ENCODE measurements around the gene TAF1B.
"Not testable (repeated sequence)": the region's sequence is repeated elsewhere in the genome, so short reads cannot be mapped to it uniquely, and the experiment has no call there.

TAF1B gene

GRCh38 chr2:9919512-9919911 is 76.2 kb downstream of the TAF1B start:
- in situ Hi-C loops (cut with MboI; ENCODE audit: low sequenced_read_pairs) = no loop called here

GRCh38 chr2:9927020-9927419 is 83.7 kb downstream of the TAF1B start:
- in situ Hi-C loops (cut with MboI; ENCODE audit: low sequenced_read_pairs) = not testable (repeated sequence)

GRCh38 chr2:9937258-9937657 is 94.0 kb downstream of the TAF1B start:
- in situ Hi-C loops (cut with MboI; ENCODE audit: low sequenced_read_pairs) = no loop called here

GRCh38 chr2:9937968-9938367 is 94.7 kb downstream of the TAF1B start:
- in situ Hi-C loops (cut with MboI; ENCODE audit: low sequenced_read_pairs) = no loop called here

GRCh38 chr2:9939587-9940485 is 96.6 kb downstream of the TAF1B start:
- in situ Hi-C loops (cut with MboI; ENCODE audit: low sequenced_read_pairs) = no loop called here

- in situ Hi-C loops (cut with MboI; ENCODE audit: low sequenced_read_pairs) = no loop called here
These were observed 98.1 kb downstream of the TAF1B start for GRCh38 chr2:9941196-9941995.

GRCh38 chr2:9941996-9942390 is 98.7 kb downstream of the TAF1B start:
- in situ Hi-C loops (cut with MboI; ENCODE audit: low sequenced_read_pairs) = no loop called here

GRCh38 chr2:9944330-9944758 is 101.1 kb downstream of the TAF1B start:
- in situ Hi-C loops (cut with MboI; ENCODE audit: low sequenced_read_pairs) = no loop called here

GRCh38 chr2:9945596-9945995 is 102.3 kb downstream of the TAF1B start:
- in situ Hi-C loops (cut with MboI; ENCODE audit: low sequenced_read_pairs) = no loop called here

GRCh38 chr2:9946076-9946475 is 102.8 kb downstream of the TAF1B start:
- in situ Hi-C loops (cut with MboI; ENCODE audit: low sequenced_read_pairs) = no loop called here

GRCh38 chr2:9946818-9947217 is 103.5 kb downstream of the TAF1B start:
- in situ Hi-C loops (cut with MboI; ENCODE audit: low sequenced_read_pairs) = no loop called here

GRCh38 chr2:9948721-9949120 is 105.4 kb downstream of the TAF1B start:
- in situ Hi-C loops (cut with MboI; ENCODE audit: low sequenced_read_pairs) = no loop called here

GRCh38 chr2:9949239-9949991 is 106.1 kb downstream of the TAF1B start:
- in situ Hi-C loops (cut with MboI; ENCODE audit: low sequenced_read_pairs) = no loop called here

- in situ Hi-C loops (cut with MboI; ENCODE audit: low sequenced_read_pairs) = no loop called here
These were observed 106.8 kb downstream of the TAF1B start for GRCh38 chr2:9949992-9950520.

GRCh38 chr2:9950521-9951271 is 107.4 kb downstream of the TAF1B start:
- in situ Hi-C loops (cut with MboI; ENCODE audit: low sequenced_read_pairs) = no loop called here

- in situ Hi-C loops (cut with MboI; ENCODE audit: low sequenced_read_pairs) = no loop called here
These were observed 107.9 kb downstream of the TAF1B start for GRCh38 chr2:9951272-9951521.

GRCh38 chr2:9951522-9952285 is 108.4 kb downstream of the TAF1B start, which contains the start of gene GRHL1:
Gene GRHL1, plus strand, starts transcription at chr2:9951693. Its CDS starts 141 bp downstream, at chr2:9951834.
- in situ Hi-C loops (cut with MboI; ENCODE audit: low sequenced_read_pairs) = no loop called here

- in situ Hi-C loops (cut with MboI; ENCODE audit: low sequenced_read_pairs) = no loop called here
These were observed 109.0 kb downstream of the TAF1B start for GRCh38 chr2:9952286-9952737.

- in situ Hi-C loops (cut with MboI; ENCODE audit: low sequenced_read_pairs) = no loop called here
These were observed 109.7 kb downstream of the TAF1B start for GRCh38 chr2:9952856-9953503.
